HepG2 (cell line): ENCODE measurements around the gene ANKRD40. TPM values are rescaled to one million over a fixed set of nuclear protein-coding genes. Genes with fewer than 3 reads are reported as not detected.

Source experiments
- ASH2L ChIP-seq: fragments of 300-600, 200-600 bp; sonication (generic); IDR thresholded peaks from 2 replicates; pipeline ENCODE4 v1.7.0; 2017; ENCODE audit warnings: low read depth, mild to moderate bottlenecking, moderate library complexity, mixed read lengths, low read length; ENCODE audit not compliant: insufficient read length
- DMAP1 ChIP-seq: IDR thresholded peaks from 2 replicates; pipeline ENCODE4 v1.6.1; 2016
- DR1 ChIP-seq: sonication (generic); formaldehyde crosslinking; IDR thresholded peaks from 2 replicates; pipeline ENCODE4 v1.8.0; 2021; ENCODE audit warnings: mild to moderate bottlenecking, missing genetic modification reagents, inconsistent platforms
- FIP1L1 ChIP-seq: fragments of 200-400 bp; formaldehyde crosslinking; IDR thresholded peaks from 2 replicates; pipeline ENCODE4 v1.6.1; 2018; ENCODE audit warnings: low read depth, mild to moderate bottlenecking, low read length, moderate library complexity, borderline replicate concordance; ENCODE audit not compliant: insufficient read depth
- JUND ChIP-seq: sonication (generic); formaldehyde crosslinking; IDR thresholded peaks from 2 replicates; pipeline ENCODE4 v1.8.0; 2022; ENCODE audit warnings: mild to moderate bottlenecking, missing genetic modification reagents
- KLF15 ChIP-seq: sonication (generic); formaldehyde crosslinking; IDR thresholded peaks from 2 replicates; pipeline ENCODE4 v1.8.1; 2023; ENCODE audit warnings: borderline replicate concordance, mild to moderate bottlenecking, inconsistent platforms, missing genetic modification reagents, mixed read lengths
- MED8 ChIP-seq: sonication (generic); formaldehyde crosslinking; IDR thresholded peaks from 2 replicates; pipeline ENCODE4 v1.8.1; 2023; ENCODE audit warnings: mild to moderate bottlenecking, missing genetic modification reagents; ENCODE audit not compliant: insufficient replicate concordance
- MIXL1 ChIP-seq: IDR thresholded peaks from 2 replicates; pipeline ENCODE4 v1.6.1; 2016
- NAIF1 ChIP-seq: sonication (generic); formaldehyde crosslinking; IDR thresholded peaks from 2 replicates; pipeline ENCODE4 v1.5.0; 2020; ENCODE audit warnings: mild to moderate bottlenecking, missing genetic modification reagents, borderline replicate concordance
- PCBP1 ChIP-seq: fragments of 200-400 bp; formaldehyde crosslinking; IDR thresholded peaks from 2 replicates; pipeline ENCODE4 v1.6.1; 2017; ENCODE audit warnings: mild to moderate bottlenecking, low read depth, low read length, borderline replicate concordance
- ZFP90 ChIP-seq: sonication (generic); formaldehyde crosslinking; IDR thresholded peaks from 2 replicates; pipeline ENCODE4 v1.8.0; 2022; ENCODE audit warnings: missing genetic modification reagents, mild to moderate bottlenecking, inconsistent platforms, borderline replicate concordance
- ZNF224 ChIP-seq: sonication (generic); formaldehyde crosslinking; IDR thresholded peaks from 2 replicates; pipeline ENCODE4 v1.5.0; 2020; ENCODE audit warnings: mild to moderate bottlenecking, missing genetic modification reagents
- ZNF296 ChIP-seq: sonication (generic); formaldehyde crosslinking; conservative IDR thresholded peaks from 2 replicates; pipeline ENCODE4 v1.5.0; 2020; ENCODE audit warnings: mild to moderate bottlenecking, missing genetic modification reagents
- ZNF354B ChIP-seq: sonication (generic); formaldehyde crosslinking; IDR thresholded peaks from 2 replicates; pipeline ENCODE4 v1.8.0; 2022; ENCODE audit warnings: mild to moderate bottlenecking, missing genetic modification reagents
- ZNF619 ChIP-seq: sonication (generic); formaldehyde crosslinking; IDR thresholded peaks from 2 replicates; pipeline ENCODE4 v1.4.0; 2020; ENCODE audit warnings: mild to moderate bottlenecking, missing genetic modification reagents
- ZNF737 ChIP-seq: sonication (generic); formaldehyde crosslinking; IDR thresholded peaks from 2 replicates; pipeline ENCODE4 v1.5.0; 2020; ENCODE audit warnings: missing genetic modification reagents, mild to moderate bottlenecking, borderline replicate concordance
- ZNF891 ChIP-seq: sonication (generic); formaldehyde crosslinking; IDR thresholded peaks from 2 replicates; pipeline ENCODE4 v1.5.0; 2020; ENCODE audit warnings: mild to moderate bottlenecking, missing genetic modification reagents
- polyA plus RNA-seq, 8 experiments: library from polyadenylated mRNA; depleted of rRNA in 3 of 8; stranded (reverse) in 7 of 8; unstranded in 1 of 8; fragments of >200 nt; fragmentation: Illumina TruSeq in 4 of 8; extraction: Trizol in 4 of 8; gene quantifications; 2 replicates each; pipeline versions ENCODE4 v1.2.1 to v1.2.3, GENCODE V29; 2011 to 2016; ENCODE audit warnings: low read depth in 4 of 8, missing spikeins in 1 of 8, mixed read lengths in 1 of 8; ENCODE audit not compliant: insufficient read depth in 1 of 8
- total RNA-seq, 5 experiments: library from RNA; depleted of rRNA; stranded (reverse); fragments of >200 nt; fragmentation: Illumina TruSeq; extraction: Trizol; gene quantifications; 2 replicates each; pipeline ENCODE4 v1.2.3, GENCODE V29; 2016; ENCODE audit warnings: low read depth in 1 of 5
- TF ChIP-seq, protein P1 (sequence below): sonication (generic); formaldehyde crosslinking; IDR thresholded peaks from 2 replicates; pipeline ENCODE4 v1.8.1; 2023; ENCODE audit warnings: mild to moderate bottlenecking, moderate library complexity, missing genetic modification reagents
- TF ChIP-seq, protein P2 (sequence below), 2 experiments: IDR thresholded peaks; 2 replicates each; pipeline ENCODE4 v1.6.1; 2011 to 2012; ENCODE audit warnings: low read length in 2 of 2, borderline replicate concordance in 1 of 2, low read depth in 1 of 2, mild to moderate bottlenecking in 1 of 2, moderate library complexity in 1 of 2
- TF ChIP-seq, protein P3 (sequence below): sonication (generic); formaldehyde crosslinking; IDR thresholded peaks from 2 replicates; pipeline ENCODE4 v1.4.0; 2020; ENCODE audit warnings: missing genetic modification reagents, borderline replicate concordance

The ANKRD40 gene
- total and polyA plus RNA-seq, 2 of the 13 experiments (the other 11 are each of a cell fraction or from before 2014, with no cell fraction given) = 35.0 to 46.4 TPM

DNA sequence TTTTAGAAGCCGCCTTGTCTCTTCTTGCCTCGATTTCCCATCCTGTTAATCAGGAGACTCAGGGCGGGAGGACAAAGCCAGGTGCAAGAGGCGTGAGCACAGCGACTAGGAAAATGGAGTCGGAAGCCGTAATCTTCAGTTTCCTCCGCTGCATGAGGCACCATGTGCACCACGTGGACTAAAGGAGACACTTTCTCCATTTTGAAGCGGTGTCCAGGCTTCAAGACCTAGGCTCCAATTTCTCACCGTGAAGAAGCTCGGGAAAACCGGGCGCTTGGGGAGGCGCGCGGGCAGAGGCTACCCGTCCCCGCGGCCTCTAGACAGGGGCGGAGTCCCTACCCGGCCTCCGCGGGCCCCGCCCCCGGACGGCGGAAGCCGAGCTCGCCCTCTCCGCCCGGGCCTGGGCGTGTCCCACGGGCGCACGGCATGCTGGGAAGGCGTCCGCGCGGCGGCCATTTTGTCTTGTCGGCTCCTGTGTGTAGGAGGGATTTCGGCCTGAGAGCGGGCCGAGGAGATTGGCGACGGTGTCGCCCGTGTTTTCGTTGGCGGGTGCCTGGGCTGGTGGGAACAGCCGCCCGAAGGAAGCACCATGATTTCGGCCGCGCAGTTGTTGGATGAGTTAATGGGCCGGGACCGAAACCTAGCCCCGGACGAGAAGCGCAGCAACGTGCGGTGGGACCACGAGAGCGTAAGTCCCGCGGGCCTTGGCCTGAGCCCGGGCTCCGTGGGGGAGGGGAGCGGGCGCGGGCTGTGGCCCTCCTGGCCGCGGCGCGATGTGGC lies 11.6 kb upstream of the ANKRD40 start, which contains the start of gene LUC7L3 (continued):
- TF ChIP-seq ZNF737 (CRISPR knock-in tag) (peak; percentile 96; the same call in 1 of the 2 replicates), NAIF1 (CRISPR knock-in tag) (peak; percentile 79; the same call in 1 of the 2 replicates), ZNF354B (CRISPR knock-in tag) (peak; percentile 44; the same call in 1 of the 2 replicates), DR1 (CRISPR knock-in tag) (peak; percentile 77), MED8 (CRISPR knock-in tag) (peak; percentile 72), FIP1L1 (peak; percentile 78; the same call in 1 of the 2 replicates), ZFP90 (CRISPR knock-in tag) (peak; percentile 62; the same call in 1 of the 2 replicates), JUND (peak; percentile 36; the same call in 1 of the 2 replicates), ZNF891 (CRISPR knock-in tag) (peak; percentile 54; the same call in 1 of the 2 replicates), MIXL1 (CRISPR knock-in tag) (no peak; the same call in 1 of the 2 replicates), DMAP1 (CRISPR knock-in tag) (peak; percentile 99), PCBP1 (no peak), ASH2L (peak; percentile 99), KLF15 (CRISPR knock-in tag) (peak; percentile 67; the same call in 1 of the 2 replicates), ZNF619 (CRISPR knock-in tag) (peak; percentile 97; the same call in 1 of the 2 replicates), ZNF224 (CRISPR knock-in tag) (peak; percentile 87; the same call in 1 of the 2 replicates), ZNF296 (CRISPR knock-in tag) (peak; percentile 72; the same call in 1 of the 2 replicates)
- TF ChIP-seq, protein P1, sequence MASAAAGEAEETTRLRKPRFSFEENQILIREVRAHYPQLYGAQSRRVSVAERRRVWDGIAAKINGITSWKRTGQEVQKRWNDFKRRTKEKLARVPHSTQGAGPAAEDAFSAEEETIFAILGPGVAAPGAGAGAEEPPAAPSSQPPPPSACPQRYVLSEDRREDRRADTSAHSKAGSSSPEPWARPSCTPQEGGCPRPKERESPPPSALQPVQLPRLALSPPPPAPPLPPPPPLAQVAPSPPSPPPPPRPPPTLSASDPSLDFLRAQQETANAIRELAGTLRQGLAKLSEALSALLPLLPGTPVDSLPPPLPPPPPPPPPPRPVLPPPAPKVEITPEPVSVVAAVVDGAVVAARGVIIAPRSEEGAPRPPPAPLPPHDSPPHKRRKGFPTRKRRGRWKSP = peak; percentile 84
- TF ChIP-seq, protein P2, sequence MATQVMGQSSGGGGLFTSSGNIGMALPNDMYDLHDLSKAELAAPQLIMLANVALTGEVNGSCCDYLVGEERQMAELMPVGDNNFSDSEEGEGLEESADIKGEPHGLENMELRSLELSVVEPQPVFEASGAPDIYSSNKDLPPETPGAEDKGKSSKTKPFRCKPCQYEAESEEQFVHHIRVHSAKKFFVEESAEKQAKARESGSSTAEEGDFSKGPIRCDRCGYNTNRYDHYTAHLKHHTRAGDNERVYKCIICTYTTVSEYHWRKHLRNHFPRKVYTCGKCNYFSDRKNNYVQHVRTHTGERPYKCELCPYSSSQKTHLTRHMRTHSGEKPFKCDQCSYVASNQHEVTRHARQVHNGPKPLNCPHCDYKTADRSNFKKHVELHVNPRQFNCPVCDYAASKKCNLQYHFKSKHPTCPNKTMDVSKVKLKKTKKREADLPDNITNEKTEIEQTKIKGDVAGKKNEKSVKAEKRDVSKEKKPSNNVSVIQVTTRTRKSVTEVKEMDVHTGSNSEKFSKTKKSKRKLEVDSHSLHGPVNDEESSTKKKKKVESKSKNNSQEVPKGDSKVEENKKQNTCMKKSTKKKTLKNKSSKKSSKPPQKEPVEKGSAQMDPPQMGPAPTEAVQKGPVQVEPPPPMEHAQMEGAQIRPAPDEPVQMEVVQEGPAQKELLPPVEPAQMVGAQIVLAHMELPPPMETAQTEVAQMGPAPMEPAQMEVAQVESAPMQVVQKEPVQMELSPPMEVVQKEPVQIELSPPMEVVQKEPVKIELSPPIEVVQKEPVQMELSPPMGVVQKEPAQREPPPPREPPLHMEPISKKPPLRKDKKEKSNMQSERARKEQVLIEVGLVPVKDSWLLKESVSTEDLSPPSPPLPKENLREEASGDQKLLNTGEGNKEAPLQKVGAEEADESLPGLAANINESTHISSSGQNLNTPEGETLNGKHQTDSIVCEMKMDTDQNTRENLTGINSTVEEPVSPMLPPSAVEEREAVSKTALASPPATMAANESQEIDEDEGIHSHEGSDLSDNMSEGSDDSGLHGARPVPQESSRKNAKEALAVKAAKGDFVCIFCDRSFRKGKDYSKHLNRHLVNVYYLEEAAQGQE (IDR thresholded peaks at IDR 0.05; ENCODE audit: borderline replicate concordance in 1 of 2, low read depth in 1 of 2, low read length in 2 of 2) = peak in 1 of 2 experiments; percentile 22; a peak in 1 of 4 replicates
- TF ChIP-seq, protein P3, sequence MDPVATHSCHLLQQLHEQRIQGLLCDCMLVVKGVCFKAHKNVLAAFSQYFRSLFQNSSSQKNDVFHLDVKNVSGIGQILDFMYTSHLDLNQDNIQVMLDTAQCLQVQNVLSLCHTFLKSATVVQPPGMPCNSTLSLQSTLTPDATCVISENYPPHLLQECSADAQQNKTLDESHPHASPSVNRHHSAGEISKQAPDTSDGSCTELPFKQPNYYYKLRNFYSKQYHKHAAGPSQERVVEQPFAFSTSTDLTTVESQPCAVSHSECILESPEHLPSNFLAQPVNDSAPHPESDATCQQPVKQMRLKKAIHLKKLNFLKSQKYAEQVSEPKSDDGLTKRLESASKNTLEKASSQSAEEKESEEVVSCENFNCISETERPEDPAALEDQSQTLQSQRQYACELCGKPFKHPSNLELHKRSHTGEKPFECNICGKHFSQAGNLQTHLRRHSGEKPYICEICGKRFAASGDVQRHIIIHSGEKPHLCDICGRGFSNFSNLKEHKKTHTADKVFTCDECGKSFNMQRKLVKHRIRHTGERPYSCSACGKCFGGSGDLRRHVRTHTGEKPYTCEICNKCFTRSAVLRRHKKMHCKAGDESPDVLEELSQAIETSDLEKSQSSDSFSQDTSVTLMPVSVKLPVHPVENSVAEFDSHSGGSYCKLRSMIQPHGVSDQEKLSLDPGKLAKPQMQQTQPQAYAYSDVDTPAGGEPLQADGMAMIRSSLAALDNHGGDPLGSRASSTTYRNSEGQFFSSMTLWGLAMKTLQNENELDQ (CRISPR knock-in tag) = 0 out of 2 replicates have a peak, but pooled peaks have one; percentile 73
